ENCODE results near the gene DLL3. TPM values are rescaled to one million over a fixed set of nuclear protein-coding genes. Genes with fewer than 3 reads are reported as not detected.
"Not testable (repeated sequence)": the region's sequence is repeated elsewhere in the genome, so short reads cannot be mapped to it uniquely, and the experiment has no call there.

Gene DLL3
- total RNA-seq, 1 donor from 2014 or later: 42.7 TPM

DNA sequence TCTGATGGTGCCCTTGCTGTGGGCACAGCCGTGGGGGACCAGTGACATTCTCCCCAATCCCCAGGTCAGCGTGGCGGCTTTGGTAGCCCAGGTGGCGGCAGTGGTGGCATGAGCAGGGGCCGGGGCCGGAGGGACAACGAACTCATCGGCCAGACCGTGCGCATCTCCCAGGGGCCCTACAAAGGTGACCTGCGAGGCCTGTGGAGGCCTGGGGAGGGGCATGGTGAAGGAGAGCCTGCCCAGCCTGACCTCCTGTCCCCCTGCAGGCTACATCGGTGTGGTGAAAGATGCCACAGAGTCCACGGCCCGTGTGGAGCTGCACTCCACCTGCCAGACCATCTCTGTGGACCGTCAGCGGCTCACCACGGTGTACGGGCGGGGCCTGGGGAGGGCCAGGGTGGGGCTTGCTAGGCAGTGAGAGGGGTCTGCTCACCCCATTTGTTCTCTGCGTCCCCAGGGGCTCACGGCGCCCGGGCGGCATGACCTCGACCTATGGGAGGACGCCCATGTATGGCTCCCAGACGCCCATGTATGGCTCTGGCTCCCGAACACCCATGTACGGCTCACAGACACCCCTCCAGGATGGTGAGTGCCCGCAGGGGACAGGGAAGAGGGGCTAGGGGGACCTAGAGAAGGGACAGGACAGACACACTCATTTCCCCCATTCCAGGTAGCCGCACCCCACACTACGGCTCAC, 25.9 kb upstream of the DLL3 start:
- H3K27ac Mint-ChIP-seq (ENCODE audit: unreplicated experiment): no peak overlapping the region
- H3K4me1 Mint-ChIP-seq (ENCODE audit: unreplicated experiment): peaks cover 28% of the 10 kb centered on the region
- H3K9me3 Mint-ChIP-seq (ENCODE audit: unreplicated experiment): no peaks in the 10 kb centered on the region
- no peak overlapping the region for H3K4me3 Mint-ChIP-seq (ENCODE audit: unreplicated experiment)
- TF ChIP-seq, protein P1, sequence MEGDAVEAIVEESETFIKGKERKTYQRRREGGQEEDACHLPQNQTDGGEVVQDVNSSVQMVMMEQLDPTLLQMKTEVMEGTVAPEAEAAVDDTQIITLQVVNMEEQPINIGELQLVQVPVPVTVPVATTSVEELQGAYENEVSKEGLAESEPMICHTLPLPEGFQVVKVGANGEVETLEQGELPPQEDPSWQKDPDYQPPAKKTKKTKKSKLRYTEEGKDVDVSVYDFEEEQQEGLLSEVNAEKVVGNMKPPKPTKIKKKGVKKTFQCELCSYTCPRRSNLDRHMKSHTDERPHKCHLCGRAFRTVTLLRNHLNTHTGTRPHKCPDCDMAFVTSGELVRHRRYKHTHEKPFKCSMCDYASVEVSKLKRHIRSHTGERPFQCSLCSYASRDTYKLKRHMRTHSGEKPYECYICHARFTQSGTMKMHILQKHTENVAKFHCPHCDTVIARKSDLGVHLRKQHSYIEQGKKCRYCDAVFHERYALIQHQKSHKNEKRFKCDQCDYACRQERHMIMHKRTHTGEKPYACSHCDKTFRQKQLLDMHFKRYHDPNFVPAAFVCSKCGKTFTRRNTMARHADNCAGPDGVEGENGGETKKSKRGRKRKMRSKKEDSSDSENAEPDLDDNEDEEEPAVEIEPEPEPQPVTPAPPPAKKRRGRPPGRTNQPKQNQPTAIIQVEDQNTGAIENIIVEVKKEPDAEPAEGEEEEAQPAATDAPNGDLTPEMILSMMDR (IDR thresholded peaks at IDR 0.05; ENCODE audit: unreplicated experiment): no peak
- DNase-seq (ENCODE audit: low spot score): no peak
- H3K36me3 Mint-ChIP-seq (ENCODE audit: low read depth, unreplicated experiment): peaks cover 49% of the 10 kb centered on the region
- peaks cover 8% of the 10 kb centered on the region for H3K27me3 Mint-ChIP-seq (ENCODE audit: unreplicated experiment)

DNA sequence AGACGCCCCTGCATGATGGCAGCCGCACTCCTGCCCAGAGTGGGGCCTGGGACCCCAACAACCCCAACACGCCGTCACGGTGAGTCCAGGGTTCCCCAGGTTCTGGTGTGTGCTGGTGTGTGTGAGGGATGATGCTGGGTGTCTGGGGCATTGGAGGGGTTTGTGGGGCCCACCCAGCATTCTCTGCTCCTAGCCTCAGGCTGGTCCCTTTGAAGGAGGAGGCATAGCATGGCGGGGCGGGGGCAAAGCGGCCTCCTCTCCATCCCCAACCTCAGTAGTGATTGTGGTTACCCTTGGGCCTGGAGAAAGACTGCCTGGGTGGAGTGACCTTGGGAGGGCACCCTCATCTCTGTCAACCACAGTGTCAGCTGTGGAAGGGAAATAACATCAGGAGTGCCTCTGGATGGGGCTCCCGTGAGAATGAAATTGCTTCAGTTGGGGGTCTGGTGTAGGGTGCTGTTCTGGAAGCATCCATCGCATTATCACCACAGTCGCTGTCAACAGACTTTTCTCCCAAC, 25.2 kb upstream of the DLL3 start:
- Mint-ChIP-seq H3K4me3 (ENCODE audit: unreplicated experiment) (peak overlapping the region; percentile 59), H3K36me3 (ENCODE audit: low read depth, unreplicated experiment) (peaks cover 45% of the 10 kb centered on the region), H3K4me1 (ENCODE audit: unreplicated experiment) (peaks cover 30% of the 10 kb centered on the region), H3K27me3 (ENCODE audit: unreplicated experiment) (peaks cover 8% of the 10 kb centered on the region), H3K9me3 (ENCODE audit: unreplicated experiment) (no peaks in the 10 kb centered on the region), H3K27ac (ENCODE audit: unreplicated experiment) (no peak overlapping the region)
- TF ChIP-seq, protein P1 (IDR thresholded peaks at IDR 0.05; ENCODE audit: unreplicated experiment): no peak
- no peak for DNase-seq (ENCODE audit: low spot score)

DNA sequence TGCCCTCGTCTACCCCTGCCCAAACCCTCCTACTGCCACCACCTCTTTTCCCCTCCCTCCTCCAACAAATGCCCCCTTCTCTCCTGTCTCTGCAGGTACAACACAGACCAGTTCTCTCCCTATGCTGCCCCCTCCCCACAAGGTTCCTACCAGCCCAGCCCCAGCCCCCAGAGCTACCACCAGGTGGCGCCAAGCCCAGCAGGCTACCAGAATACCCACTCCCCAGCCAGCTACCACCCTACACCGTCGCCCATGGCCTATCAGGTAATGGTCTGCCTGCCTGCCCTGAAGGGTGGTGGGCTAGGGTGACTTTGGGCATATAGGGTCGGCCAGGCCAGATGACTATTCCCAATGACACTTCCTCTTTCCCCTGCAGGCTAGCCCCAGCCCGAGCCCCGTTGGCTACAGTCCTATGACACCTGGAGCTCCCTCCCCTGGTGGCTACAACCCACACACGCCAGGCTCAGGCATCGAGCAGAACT, 24.6 kb upstream of the DLL3 start:
- H3K9me3 Mint-ChIP-seq (ENCODE audit: unreplicated experiment): no peaks in the 10 kb centered on the region
- peaks cover 8% of the 10 kb centered on the region for H3K27me3 Mint-ChIP-seq (ENCODE audit: unreplicated experiment)
- H3K4me3 Mint-ChIP-seq (ENCODE audit: unreplicated experiment): peak overlapping the region; percentile 59
- no peak overlapping the region for H3K27ac Mint-ChIP-seq (ENCODE audit: unreplicated experiment)
- H3K4me1 Mint-ChIP-seq (ENCODE audit: unreplicated experiment): peaks cover 32% of the 10 kb centered on the region
- H3K36me3 Mint-ChIP-seq (ENCODE audit: low read depth, unreplicated experiment): peaks cover 40% of the 10 kb centered on the region
- TF ChIP-seq, protein P1 (IDR thresholded peaks at IDR 0.05; ENCODE audit: unreplicated experiment): peak; percentile 72
- DNase-seq (ENCODE audit: low spot score): peak; percentile 88

DNA sequence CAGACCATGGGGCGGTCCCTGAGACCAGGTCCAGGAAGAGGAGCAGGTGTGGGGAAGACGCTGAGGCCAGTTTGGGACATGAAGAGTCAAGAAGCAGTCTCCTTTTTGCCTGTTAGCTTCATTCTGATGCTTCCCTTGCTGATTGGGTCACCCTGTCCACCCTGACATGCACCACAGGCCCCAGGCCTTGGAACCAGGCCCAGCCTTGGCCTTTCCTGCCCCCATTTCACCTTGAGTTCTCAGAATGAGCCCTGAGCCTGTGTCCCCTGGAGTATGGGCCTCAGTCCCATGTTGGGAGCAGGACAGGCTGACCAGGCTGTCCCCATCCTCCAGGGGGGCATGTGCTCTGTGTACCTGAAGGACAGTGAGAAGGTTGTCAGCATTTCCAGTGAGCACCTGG, 23.0 kb upstream of the DLL3 start:
- Mint-ChIP-seq H3K27ac (ENCODE audit: unreplicated experiment) (no peak overlapping the region), H3K4me3 (ENCODE audit: unreplicated experiment) (no peak overlapping the region), H3K4me1 (ENCODE audit: unreplicated experiment) (peaks cover 46% of the 10 kb centered on the region), H3K27me3 (ENCODE audit: unreplicated experiment) (peaks cover 7% of the 10 kb centered on the region), H3K36me3 (ENCODE audit: low read depth, unreplicated experiment) (peaks cover 24% of the 10 kb centered on the region), H3K9me3 (ENCODE audit: unreplicated experiment) (no peaks in the 10 kb centered on the region)
- DNase-seq (ENCODE audit: low spot score): no peak
- TF ChIP-seq, protein P1 (IDR thresholded peaks at IDR 0.05; ENCODE audit: unreplicated experiment): no peak

DNA sequence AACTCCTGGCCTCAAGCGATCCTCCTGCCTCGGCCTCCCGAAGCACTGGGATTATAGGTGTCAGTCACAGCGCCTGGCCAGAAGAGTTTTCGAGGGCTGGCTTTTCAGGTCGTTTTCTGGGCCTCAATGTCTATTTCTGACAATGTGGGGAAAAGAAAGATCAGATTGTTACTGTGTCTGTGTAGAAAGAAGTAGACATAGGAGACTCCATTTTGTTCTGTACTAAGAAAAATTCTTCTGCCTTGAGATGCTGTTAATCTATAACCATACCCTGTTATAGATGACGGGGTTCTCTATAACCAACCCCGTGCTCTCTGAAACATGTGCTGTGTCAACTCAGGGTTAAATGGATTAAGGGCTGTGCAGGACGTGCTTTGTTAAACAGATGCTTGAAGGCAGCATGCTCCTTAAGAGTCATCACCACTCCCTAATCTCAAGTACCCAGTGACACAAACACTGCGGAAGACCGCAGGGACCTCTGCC, 19.4 kb upstream of the DLL3 start:
- H3K27me3 Mint-ChIP-seq (ENCODE audit: unreplicated experiment); DNase-seq (ENCODE audit: low spot score); H3K9me3 Mint-ChIP-seq (ENCODE audit: unreplicated experiment): not testable (repeated sequence)
- peaks cover 19% of the 10 kb centered on the region for H3K36me3 Mint-ChIP-seq (ENCODE audit: low read depth, unreplicated experiment)
- H3K4me1 Mint-ChIP-seq (ENCODE audit: unreplicated experiment): peaks cover 54% of the 10 kb centered on the region
- peak overlapping the region; percentile 84 for H3K27ac Mint-ChIP-seq (ENCODE audit: unreplicated experiment)
- peak overlapping the region; percentile 80 for H3K4me3 Mint-ChIP-seq (ENCODE audit: unreplicated experiment)

All from endothelial cell (in vitro differentiated cells).